WTC11 (cell line): Measurements from ENCODE around the gene DLG5.

ENCODE experiments used
- CTCF ChIP-seq: fragments of 200-600 bp; IDR thresholded peaks from 2 replicates; pipeline ENCODE4 v1.8.0; 2022; ENCODE audit warnings: antibody characterized with exemption
- ELF4 ChIP-seq: sonication (generic); formaldehyde crosslinking; IDR thresholded peaks from 2 replicates; pipeline ENCODE4 v1.8.1; 2022; ENCODE audit warnings: low read depth, mild to moderate bottlenecking, moderate library complexity, missing genetic modification reagents
- ESRRA ChIP-seq: sonication (generic); formaldehyde crosslinking; IDR thresholded peaks from 2 replicates; pipeline ENCODE4 v1.8.1; 2022; ENCODE audit warnings: mild to moderate bottlenecking, missing genetic modification reagents, borderline replicate concordance
- ZNF121 ChIP-seq: sonication (generic); formaldehyde crosslinking; IDR thresholded peaks from 2 replicates; pipeline ENCODE4 v1.8.0; 2023; ENCODE audit warnings: missing genetic modification reagents
- ZNF219 ChIP-seq: sonication (generic); formaldehyde crosslinking; IDR thresholded peaks from 2 replicates; pipeline ENCODE4 v1.8.0; 2023; ENCODE audit warnings: missing genetic modification reagents, mild to moderate bottlenecking, borderline replicate concordance
- TF ChIP-seq, protein P1 (sequence below): sonication (generic); formaldehyde crosslinking; IDR thresholded peaks from 2 replicates; pipeline ENCODE4 v1.8.1; 2023; ENCODE audit warnings: mild to moderate bottlenecking, missing genetic modification reagents, moderate library complexity
- TF ChIP-seq, protein P2 (sequence below): sonication (generic); formaldehyde crosslinking; IDR thresholded peaks from 2 replicates; pipeline ENCODE4 v1.8.1; 2023; ENCODE audit warnings: mild to moderate bottlenecking, missing genetic modification reagents
- TF ChIP-seq, protein P3 (sequence below): sonication (generic); formaldehyde crosslinking; IDR thresholded peaks from 2 replicates; pipeline ENCODE4 v1.8.0; 2022; ENCODE audit warnings: mild to moderate bottlenecking, missing genetic modification reagents

GRCh38 chr10:77887631-77888355 lies 38.8 kb downstream of the DLG5 start:
- TF ChIP-seq CTCF, result no peak
- no peak for TF ChIP-seq ZNF121 (CRISPR knock-in tag)
- TF ChIP-seq ELF4 (CRISPR knock-in tag), result no peak
- TF ChIP-seq, protein P1, sequence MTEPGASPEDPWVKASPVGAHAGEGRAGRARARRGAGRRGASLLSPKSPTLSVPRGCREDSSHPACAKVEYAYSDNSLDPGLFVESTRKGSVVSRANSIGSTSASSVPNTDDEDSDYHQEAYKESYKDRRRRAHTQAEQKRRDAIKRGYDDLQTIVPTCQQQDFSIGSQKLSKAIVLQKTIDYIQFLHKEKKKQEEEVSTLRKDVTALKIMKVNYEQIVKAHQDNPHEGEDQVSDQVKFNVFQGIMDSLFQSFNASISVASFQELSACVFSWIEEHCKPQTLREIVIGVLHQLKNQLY (CRISPR knock-in tag), result no peak
- no peak for TF ChIP-seq ZNF219
- TF ChIP-seq, protein P2, sequence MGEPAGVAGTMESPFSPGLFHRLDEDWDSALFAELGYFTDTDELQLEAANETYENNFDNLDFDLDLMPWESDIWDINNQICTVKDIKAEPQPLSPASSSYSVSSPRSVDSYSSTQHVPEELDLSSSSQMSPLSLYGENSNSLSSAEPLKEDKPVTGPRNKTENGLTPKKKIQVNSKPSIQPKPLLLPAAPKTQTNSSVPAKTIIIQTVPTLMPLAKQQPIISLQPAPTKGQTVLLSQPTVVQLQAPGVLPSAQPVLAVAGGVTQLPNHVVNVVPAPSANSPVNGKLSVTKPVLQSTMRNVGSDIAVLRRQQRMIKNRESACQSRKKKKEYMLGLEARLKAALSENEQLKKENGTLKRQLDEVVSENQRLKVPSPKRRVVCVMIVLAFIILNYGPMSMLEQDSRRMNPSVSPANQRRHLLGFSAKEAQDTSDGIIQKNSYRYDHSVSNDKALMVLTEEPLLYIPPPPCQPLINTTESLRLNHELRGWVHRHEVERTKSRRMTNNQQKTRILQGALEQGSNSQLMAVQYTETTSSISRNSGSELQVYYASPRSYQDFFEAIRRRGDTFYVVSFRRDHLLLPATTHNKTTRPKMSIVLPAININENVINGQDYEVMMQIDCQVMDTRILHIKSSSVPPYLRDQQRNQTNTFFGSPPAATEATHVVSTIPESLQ (CRISPR knock-in tag), result no peak
- TF ChIP-seq, protein P3, sequence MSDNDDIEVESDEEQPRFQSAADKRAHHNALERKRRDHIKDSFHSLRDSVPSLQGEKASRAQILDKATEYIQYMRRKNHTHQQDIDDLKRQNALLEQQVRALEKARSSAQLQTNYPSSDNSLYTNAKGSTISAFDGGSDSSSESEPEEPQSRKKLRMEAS (CRISPR knock-in tag), result no peak
- TF ChIP-seq ESRRA (CRISPR knock-in tag), result no peak
